Measurements from ENCODE around the gene SBF2.

- TF ChIP-seq REST (IDR thresholded peaks at IDR 0.05; ENCODE audit: insufficient read depth in 1 of 2, low read depth in 2 of 2, low read length in 2 of 2) (no peak), SIN3A (IDR thresholded peaks at IDR 0.05; ENCODE audit: borderline replicate concordance, insufficient read depth, low read length) (no peak), TAF1 (IDR thresholded peaks at IDR 0.05; ENCODE audit: borderline replicate concordance, insufficient read depth, low read length) (no peak)
These were observed 352.0 kb downstream of the SBF2 start for GRCh38 chr11:9941991-9942390.

Data from PFSK-1 (cell line).